Kidney (tissue), 14 donors: ENCODE data around the gene STAC2. TPM values are rescaled to one million over a fixed set of nuclear protein-coding genes. Genes with fewer than 3 reads are reported as not detected.

Experiments
- DNase-seq, 5 donors: peaks; one replicate each; pipeline ENCODE4 v3.0.0-alpha.2; 2013 to 2020
- FAIRE-seq: peaks from 2 replicates; lab custom pipeline; 2012; peaks lifted over from hg19 to GRCh38; lab: Jason Lieb, UNC
- H3K27ac ChIP-seq, 2 donors: one replicate each; pipeline ENCODE4 v1.7.0; 2013; ENCODE audit warnings: low read depth in 2 of 2, low read length in 2 of 2, inconsistent platforms in 1 of 2
- H3K27me3 ChIP-seq: one replicate; pipeline ENCODE4 v1.7.1; 2013; ENCODE audit warnings: low read length, inconsistent platforms; ENCODE audit not compliant: control insufficient read depth, insufficient read depth
- H3K36me3 ChIP-seq, 3 donors: one replicate each; pipeline versions ENCODE4 v1.7.0 to v1.7.1; 2013; ENCODE audit warnings: low read length in 3 of 3, control low read depth in 1 of 3, inconsistent platforms in 1 of 3; ENCODE audit not compliant: insufficient read depth in 3 of 3, control insufficient read depth in 2 of 3
- H3K4me1 ChIP-seq, 3 donors: one replicate each; pipeline versions ENCODE4 v1.7.0 to v1.7.1; 2013; ENCODE audit warnings: low read length in 3 of 3, inconsistent platforms in 1 of 3, low read depth in 1 of 3; ENCODE audit not compliant: control insufficient read depth in 2 of 3, insufficient read depth in 2 of 3
- H3K4me3 ChIP-seq, 3 donors: one replicate each; pipeline versions ENCODE4 v1.7.0 to v1.8.1; 2013; ENCODE audit warnings: low read length in 3 of 3, control low read depth in 1 of 3, inconsistent platforms in 1 of 3
- H3K9ac ChIP-seq, 3 donors: one replicate each; pipeline versions ENCODE4 v1.7.0 to v1.7.1; 2013; ENCODE audit warnings: low read length in 3 of 3, control low read depth in 1 of 3, inconsistent platforms in 1 of 3
- H3K9me3 ChIP-seq, 3 donors: one replicate each; pipeline versions ENCODE4 v1.7.0 to v1.7.1; 2013; ENCODE audit warnings: low read length in 3 of 3, control low read depth in 1 of 3, inconsistent platforms in 1 of 3; ENCODE audit not compliant: control insufficient read depth in 2 of 3, insufficient read depth in 1 of 3
- CTCF ChIP-seq: IDR thresholded peaks from 3 replicates; pipeline ENCODE4 v1.5.1; 2012; ENCODE audit warnings: mild to moderate bottlenecking, moderate library complexity, borderline replicate concordance; ENCODE audit not compliant: insufficient read depth; ENCODE audit errors: extremely low read depth
- intact Hi-C: fragments of 100-400 bp; cut with DNase I; formaldehyde crosslinking; loops from one replicate; pipeline ENCODE4 v1.11.1; 2022
- polyA plus RNA-seq: library from polyadenylated mRNA; stranded (reverse); fragments of 350-450 nt; fragmentation: Illumina TruSeq; extraction: RNeasy Lipid Tissue Mini Kit (QIAGEN cat#74804); gene quantifications from one replicate; pipeline ENCODE4 v1.2.3, GENCODE V29; 2014; ENCODE audit warnings: low read depth, low replicate concordance; ENCODE audit not compliant: insufficient read depth
- total RNA-seq: library from RNA; stranded (reverse); fragmentation: NEBNext Ultra II Directional; extraction: Animal tissue kit (Norgen Biotek cat#: 25700); gene quantifications from one replicate; pipeline ENCODE4 v1.2.1, GENCODE V29; 2021
- donor health status: control.
- donor health status: control.
- donor health status: control.
- donor health status: control.
- donor health status: control.
- donor health status: DM: yes; HTN: yes; CAD: no.
- donor health status: Normal renal cell carcinoma (clear cell type).

STAC2 gene
- total and polyA plus RNA-seq, 2 donors from 2014 or later: 15.3 to 18.9 TPM

DNA sequence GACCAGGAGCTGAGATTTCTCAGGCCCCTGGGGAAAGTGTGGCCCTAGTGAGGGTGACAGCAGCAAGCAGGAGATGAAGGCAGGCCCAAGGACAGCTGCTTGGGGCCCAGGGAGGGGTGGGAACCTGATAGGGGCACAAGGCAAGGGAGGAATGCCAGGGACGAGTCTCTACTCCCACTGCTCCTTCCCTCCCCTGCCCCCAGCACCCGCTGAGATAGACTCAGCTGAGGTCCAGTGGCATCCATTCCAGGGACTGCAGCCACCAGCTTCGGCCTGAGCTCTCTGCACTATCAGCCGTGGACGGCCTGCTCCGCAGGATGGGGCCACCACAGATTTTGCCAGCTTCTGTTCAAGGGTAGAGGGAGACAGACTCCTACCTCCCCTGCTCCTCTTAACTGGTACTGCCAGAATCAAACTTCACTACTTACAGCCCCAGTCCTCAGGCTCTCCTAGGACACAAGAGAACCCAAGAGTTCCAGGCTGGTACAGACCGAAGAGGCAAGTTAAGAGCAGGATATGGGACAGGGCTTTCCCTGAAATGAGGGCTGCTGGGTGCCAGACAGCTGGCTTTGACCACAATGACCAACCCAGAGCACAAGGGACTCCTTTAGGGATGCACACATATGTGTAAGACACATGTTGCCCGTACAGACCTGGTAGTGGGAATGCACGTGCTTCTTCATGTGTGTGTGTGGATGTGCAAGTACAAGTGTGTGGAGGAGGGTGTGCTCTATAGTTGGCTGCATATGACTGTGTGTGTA is 33.8 kb downstream of the STAC2 start:
- peaks cover 0 to 2% (median 0%) of the 10 kb centered on the region in 3 donors for H3K4me1 ChIP-seq
- FAIRE-seq (no peak), DNase-seq (peak in 4 of 5 donors; percentile 77 to 84 (median 83))
- intact Hi-C loops: no loop called here
- H3K27me3 ChIP-seq: no peaks in the 10 kb centered on the region
- no peak overlapping the region for H3K4me3 ChIP-seq
- H3K27ac ChIP-seq: no peak overlapping the region
- H3K36me3 ChIP-seq: peaks cover 0 to 4% (median 0%) of the 10 kb centered on the region in 3 donors
- H3K9ac ChIP-seq: no peak overlapping the region
- H3K9me3 ChIP-seq: no peaks in the 10 kb centered on the region
- no peak for TF ChIP-seq CTCF

DNA sequence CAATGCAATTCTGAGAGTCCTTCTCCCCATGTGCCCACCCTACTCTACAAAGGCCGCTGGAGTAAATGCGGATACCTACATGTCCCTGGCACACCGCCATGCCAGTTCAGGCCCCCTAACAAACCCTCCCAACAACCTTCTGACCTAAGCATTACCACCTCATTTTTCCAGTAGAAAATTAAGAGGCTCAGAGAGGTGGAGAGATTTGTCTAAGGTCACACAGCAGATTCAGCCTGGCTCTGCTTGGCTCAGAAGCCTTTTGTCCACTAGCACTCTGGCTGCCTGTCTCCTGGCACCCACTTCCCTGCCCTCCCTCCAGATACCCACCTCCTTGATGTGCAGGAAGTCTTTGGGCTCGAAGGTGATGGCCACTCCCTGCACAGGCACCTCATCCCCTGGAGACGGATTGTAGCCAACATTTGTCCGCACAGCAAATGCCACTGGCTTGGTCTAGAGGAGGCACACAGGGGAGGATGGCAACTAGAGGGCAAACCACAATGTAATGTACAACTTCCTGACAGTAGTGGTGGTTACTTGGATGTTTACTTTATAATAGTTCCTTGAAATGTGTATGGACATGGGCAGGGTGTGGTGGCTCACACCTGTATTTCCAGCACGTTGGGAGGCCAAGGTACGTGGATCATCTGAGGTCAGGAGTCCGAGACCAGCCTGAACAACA is 38.5 kb downstream of the STAC2 start:
- Histone ChIP-seq H3K36me3 (peaks cover 0 to 2% (median 0%) of the 10 kb centered on the region in 3 donors), H3K27ac (no peak overlapping the region), H3K4me3 (no peak overlapping the region), H3K9ac (no peak overlapping the region), H3K27me3 (no peaks in the 10 kb centered on the region), H3K9me3 (no peaks in the 10 kb centered on the region), H3K4me1 (no peaks in the 10 kb centered on the region)
- DNase-seq (no peak), FAIRE-seq (no peak)
- intact Hi-C loops: no loop called here
- TF ChIP-seq CTCF: no peak

DNA sequence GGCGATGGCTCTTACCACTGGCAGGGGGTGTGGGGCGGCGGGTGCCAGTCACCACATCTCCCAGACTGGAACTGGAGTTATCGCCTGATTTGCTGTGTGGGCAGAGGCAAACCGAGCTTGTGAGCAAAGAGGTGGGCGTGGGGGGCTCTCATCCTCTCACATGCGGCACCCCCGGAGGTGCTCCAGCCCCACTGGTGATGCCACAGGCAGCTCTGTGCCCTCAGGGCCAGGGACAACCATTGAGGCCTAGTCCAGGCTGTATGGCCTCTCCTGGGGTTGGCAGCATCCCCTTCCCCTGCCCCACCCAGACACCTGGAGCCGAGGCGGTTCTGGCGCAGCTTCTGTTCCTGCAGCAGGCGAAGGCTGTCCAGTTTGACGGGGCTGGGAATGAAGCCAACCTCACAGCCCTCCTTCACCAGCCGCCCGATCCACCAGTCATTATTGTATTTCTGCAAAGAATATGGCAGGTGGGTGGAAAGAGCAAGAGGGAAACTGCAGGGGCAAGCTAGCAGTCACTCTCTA is 39.2 kb downstream of the STAC2 start:
- Histone ChIP-seq H3K27ac (no peak overlapping the region), H3K9ac (no peak overlapping the region), H3K9me3 (no peaks in the 10 kb centered on the region), H3K27me3 (no peaks in the 10 kb centered on the region), H3K4me1 (no peaks in the 10 kb centered on the region), H3K4me3 (no peak overlapping the region), H3K36me3 (no peaks in the 10 kb centered on the region)
- FAIRE-seq (no peak), DNase-seq (no peak)
- intact Hi-C loops: no loop called here
- TF ChIP-seq CTCF: no peak
